ENCODE results near the gene TUBA4B. TPM values are rescaled to one million over a fixed set of nuclear protein-coding genes. Genes with fewer than 3 reads are reported as not detected.
A peak's percentile ranks its signal among the peaks of the same experiment; 100 is the strongest.

Gene TUBA4B
- total RNA-seq, 2 experiments from 2014 or later = not detected

DNA sequence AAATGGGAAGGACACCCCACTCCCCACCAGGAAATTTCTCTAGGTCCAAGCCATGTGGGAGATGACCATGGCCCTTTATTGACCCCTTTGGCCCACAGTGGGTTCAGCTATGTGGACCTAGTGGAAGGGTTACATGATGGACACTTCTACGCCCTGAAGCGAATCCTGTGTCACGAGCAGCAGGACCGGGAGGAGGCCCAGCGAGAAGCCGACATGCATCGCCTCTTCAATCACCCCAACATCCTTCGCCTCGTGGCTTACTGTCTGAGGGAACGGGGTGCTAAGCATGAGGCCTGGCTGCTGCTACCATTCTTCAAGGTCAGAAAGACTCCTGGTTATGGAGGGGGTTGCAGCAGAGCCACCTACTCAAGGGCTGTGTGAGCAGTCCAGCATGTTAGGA, 6.5 kb upstream of the TUBA4B start:
- Histone ChIP-seq H3K4me1 (ENCODE audit: insufficient read depth, low read length, poor library complexity, severe bottlenecking) (peaks cover 66% of the 10 kb centered on the region), H3K9me3 (ENCODE audit: low read length) (no peaks in the 10 kb centered on the region), H3K36me3 (ENCODE audit: insufficient read depth, low read length) (peaks cover 45% of the 10 kb centered on the region), H4K20me1 (ENCODE audit: insufficient read depth, low read length) (no peaks in the 10 kb centered on the region), H3K4me3 (ENCODE audit: low read depth, low read length, poor library complexity, severe bottlenecking) (peak overlapping the region; percentile 84), H3K27ac (ENCODE audit: low read depth, low read length, poor library complexity, severe bottlenecking) (peak overlapping the region; percentile 96), H3K4me2 (ENCODE audit: low read length) (peak overlapping the region; percentile 93), H2AFZ (ENCODE audit: low read length) (no peak overlapping the region), H3K9me2 (ENCODE audit: insufficient read depth, low read length) (no peaks in the 10 kb centered on the region), H3K79me2 (ENCODE audit: insufficient read depth, low read depth, low read length) (peaks cover 38% of the 10 kb centered on the region; the same call in 1 of the 2 replicates)
- intact Hi-C loops (cut with micrococcal nuclease; ENCODE audit: unreplicated experiment) = no loop called here
- ChIA-PET POLR2A (interaction anchor here (0.7 to 2.7 kb wide), 7 partner anchors 8 to 48 kb away, joined by 3 to 28 read pairs (median 6); partner anchors contain the start of genes ANKZF1, ATG9A and ZFAND2B), CTCF (ENCODE audit: unreplicated experiment) (no interaction called here)
- no peak for DNase-seq (ENCODE audit: low spot score)
- no TSS peak for BruUV-seq (replicated peaks)
- TF ChIP-seq, protein P1, sequence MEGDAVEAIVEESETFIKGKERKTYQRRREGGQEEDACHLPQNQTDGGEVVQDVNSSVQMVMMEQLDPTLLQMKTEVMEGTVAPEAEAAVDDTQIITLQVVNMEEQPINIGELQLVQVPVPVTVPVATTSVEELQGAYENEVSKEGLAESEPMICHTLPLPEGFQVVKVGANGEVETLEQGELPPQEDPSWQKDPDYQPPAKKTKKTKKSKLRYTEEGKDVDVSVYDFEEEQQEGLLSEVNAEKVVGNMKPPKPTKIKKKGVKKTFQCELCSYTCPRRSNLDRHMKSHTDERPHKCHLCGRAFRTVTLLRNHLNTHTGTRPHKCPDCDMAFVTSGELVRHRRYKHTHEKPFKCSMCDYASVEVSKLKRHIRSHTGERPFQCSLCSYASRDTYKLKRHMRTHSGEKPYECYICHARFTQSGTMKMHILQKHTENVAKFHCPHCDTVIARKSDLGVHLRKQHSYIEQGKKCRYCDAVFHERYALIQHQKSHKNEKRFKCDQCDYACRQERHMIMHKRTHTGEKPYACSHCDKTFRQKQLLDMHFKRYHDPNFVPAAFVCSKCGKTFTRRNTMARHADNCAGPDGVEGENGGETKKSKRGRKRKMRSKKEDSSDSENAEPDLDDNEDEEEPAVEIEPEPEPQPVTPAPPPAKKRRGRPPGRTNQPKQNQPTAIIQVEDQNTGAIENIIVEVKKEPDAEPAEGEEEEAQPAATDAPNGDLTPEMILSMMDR (conservative IDR thresholded peaks at IDR 0.05; ENCODE audit: low read length) = no peak
- TF ChIP-seq EZH2phosphoT487 (IDR thresholded peaks at IDR 0.05; ENCODE audit: borderline replicate concordance, low read depth, low read length) = no peak

DNA sequence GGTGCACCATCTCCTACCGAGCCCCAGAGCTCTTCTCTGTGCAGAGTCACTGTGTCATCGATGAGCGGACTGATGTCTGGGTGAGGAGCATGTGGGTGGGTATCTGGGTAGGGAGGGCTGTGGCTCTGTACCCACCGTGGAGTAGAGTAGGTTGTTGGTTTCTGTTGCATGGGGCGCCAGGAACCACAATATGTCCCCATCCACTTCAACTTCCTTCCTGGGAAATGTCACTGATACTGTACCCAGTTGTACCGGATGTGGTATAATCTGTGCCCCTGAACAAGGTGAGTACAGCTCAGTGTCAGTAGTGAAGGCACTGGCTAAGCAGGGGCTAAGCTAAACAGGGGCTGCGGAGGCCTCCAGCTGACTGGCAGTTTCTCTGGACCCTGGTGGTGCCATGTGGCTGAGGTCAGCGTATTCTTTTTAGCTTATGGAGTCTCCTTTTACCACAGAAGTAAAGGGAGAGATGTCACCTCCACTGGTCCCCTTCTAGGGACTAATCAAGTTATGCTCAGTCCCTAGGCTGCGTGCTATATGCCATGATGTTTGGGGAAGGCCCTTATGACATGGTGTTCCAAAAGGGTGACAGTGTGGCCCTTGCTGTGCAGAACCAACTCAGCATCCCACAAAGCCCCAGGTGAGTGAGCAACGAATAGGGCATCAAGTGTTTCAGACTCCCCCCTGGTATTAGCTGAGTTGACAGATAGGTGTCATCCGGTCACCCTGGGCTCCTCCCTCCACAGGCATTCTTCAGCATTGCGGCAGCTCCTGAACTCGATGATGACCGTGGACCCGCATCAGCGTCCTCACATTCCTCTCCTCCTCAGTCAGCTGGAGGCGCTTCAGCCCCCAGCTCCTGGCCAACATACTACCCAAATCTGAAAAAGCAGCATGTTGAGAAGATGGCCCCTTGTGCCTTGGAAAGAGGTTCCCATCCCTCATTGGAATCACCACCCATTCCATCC, 5.1 kb upstream of the TUBA4B start:
- Histone ChIP-seq H3K9me3 (ENCODE audit: low read length) (no peaks in the 10 kb centered on the region), H3K36me3 (ENCODE audit: insufficient read depth, low read length) (peaks cover 54% of the 10 kb centered on the region), H3K9me2 (ENCODE audit: insufficient read depth, low read length) (no peaks in the 10 kb centered on the region), H3K4me1 (ENCODE audit: insufficient read depth, low read length, poor library complexity, severe bottlenecking) (peaks cover 76% of the 10 kb centered on the region), H3K27ac (ENCODE audit: low read depth, low read length, poor library complexity, severe bottlenecking) (peak overlapping the region; percentile 96), H2AFZ (ENCODE audit: low read length) (no peak overlapping the region), H4K20me1 (ENCODE audit: insufficient read depth, low read length) (no peaks in the 10 kb centered on the region), H3K79me2 (ENCODE audit: insufficient read depth, low read depth, low read length) (peaks cover 52% of the 10 kb centered on the region), H3K4me2 (ENCODE audit: low read length) (peak overlapping the region; percentile 93), H3K4me3 (ENCODE audit: low read depth, low read length, poor library complexity, severe bottlenecking) (peak overlapping the region; percentile 84)
- peak; percentile 74 for DNase-seq (ENCODE audit: low spot score)
- intact Hi-C loops (cut with micrococcal nuclease; ENCODE audit: unreplicated experiment) = no loop called here
- TF ChIP-seq, protein P1 (conservative IDR thresholded peaks at IDR 0.05; ENCODE audit: low read length) = peak; percentile 40; the same call in 1 of the 2 replicates
- no peak for TF ChIP-seq EZH2phosphoT487 (IDR thresholded peaks at IDR 0.05; ENCODE audit: borderline replicate concordance, low read depth, low read length)
- BruUV-seq (replicated peaks) = no TSS peak
- POLR2A ChIA-PET = interaction anchor here (0.5 to 3.5 kb wide), 8 partner anchors 8 to 136 kb away, joined by 3 to 28 read pairs (median 8); partner anchors contain the start of genes ANKZF1, ATG9A and ZFAND2B
- CTCF ChIA-PET (ENCODE audit: unreplicated experiment) = interaction anchor here (0.6 to 3.3 kb wide), 3 partner anchors 10 to 75 kb away, joined by 3 to 13 read pairs (median 3); no protein-coding TSS in a partner anchor
